ENCODE results near the gene TMEM192.

DNA sequence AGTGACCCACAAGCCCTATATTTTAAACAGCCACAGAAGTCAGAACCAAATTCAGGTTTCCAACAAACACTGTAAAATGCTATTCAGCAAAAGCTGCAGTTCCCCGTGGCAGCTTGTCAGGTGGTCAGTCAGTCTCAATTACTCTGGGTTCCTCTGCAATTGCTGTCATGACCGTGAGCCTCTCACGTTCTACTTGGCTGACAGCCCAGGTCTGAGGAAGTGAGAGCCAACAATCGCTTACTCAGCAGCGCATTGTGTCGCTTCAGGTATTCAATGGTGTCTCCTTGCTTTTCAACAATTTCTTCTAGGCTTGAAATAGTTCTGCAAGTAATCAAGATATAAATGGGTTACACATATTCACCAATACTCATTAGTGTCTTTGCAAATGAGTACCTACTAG lies 33.2 kb downstream of the TMEM192 start:
- TF ChIP-seq, protein P1, sequence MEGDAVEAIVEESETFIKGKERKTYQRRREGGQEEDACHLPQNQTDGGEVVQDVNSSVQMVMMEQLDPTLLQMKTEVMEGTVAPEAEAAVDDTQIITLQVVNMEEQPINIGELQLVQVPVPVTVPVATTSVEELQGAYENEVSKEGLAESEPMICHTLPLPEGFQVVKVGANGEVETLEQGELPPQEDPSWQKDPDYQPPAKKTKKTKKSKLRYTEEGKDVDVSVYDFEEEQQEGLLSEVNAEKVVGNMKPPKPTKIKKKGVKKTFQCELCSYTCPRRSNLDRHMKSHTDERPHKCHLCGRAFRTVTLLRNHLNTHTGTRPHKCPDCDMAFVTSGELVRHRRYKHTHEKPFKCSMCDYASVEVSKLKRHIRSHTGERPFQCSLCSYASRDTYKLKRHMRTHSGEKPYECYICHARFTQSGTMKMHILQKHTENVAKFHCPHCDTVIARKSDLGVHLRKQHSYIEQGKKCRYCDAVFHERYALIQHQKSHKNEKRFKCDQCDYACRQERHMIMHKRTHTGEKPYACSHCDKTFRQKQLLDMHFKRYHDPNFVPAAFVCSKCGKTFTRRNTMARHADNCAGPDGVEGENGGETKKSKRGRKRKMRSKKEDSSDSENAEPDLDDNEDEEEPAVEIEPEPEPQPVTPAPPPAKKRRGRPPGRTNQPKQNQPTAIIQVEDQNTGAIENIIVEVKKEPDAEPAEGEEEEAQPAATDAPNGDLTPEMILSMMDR (conservative IDR thresholded peaks at IDR 0.05; ENCODE audit: low read length): no peak
- TF ChIP-seq EZH2phosphoT487 (IDR thresholded peaks at IDR 0.05; ENCODE audit: borderline replicate concordance): no peak

Measured in Loucy (cell line).